PFSK-1 (cell line): Measurements from ENCODE around the gene RTN1.

Source experiments
- FOXP2 ChIP-seq: optimal IDR thresholded peaks from 2 replicates; pipeline ENCODE3; 2011; ENCODE audit warnings: borderline replicate concordance, control low read depth, inconsistent platforms; ENCODE audit not compliant: insufficient read depth; ENCODE audit errors: extremely low read length, extremely low read depth
- POLR2AphosphoS5 ChIP-seq: IDR thresholded peaks from 2 replicates; pipeline ENCODE4 v1.6.1; 2012; ENCODE audit warnings: low read depth, mild to moderate bottlenecking, control low read depth, low read length, moderate library complexity
- REST ChIP-seq, 2 experiments: IDR thresholded peaks; 2 replicates each; pipeline versions ENCODE4 v1.6.1 to v1.8.0; 2011 to 2012; ENCODE audit warnings: low read depth in 2 of 2, low read length in 2 of 2, control low read depth in 1 of 2, inconsistent platforms in 1 of 2, mild to moderate bottlenecking in 1 of 2, moderate library complexity in 1 of 2; ENCODE audit not compliant: insufficient read depth in 1 of 2
- SIN3A ChIP-seq: IDR thresholded peaks from 2 replicates; pipeline ENCODE4 v1.6.1; 2012; ENCODE audit warnings: mild to moderate bottlenecking, low read length, moderate library complexity, borderline replicate concordance; ENCODE audit not compliant: insufficient read depth
- TAF1 ChIP-seq: IDR thresholded peaks from 2 replicates; pipeline ENCODE4 v1.6.1; 2012; ENCODE audit warnings: low read length, control low read depth, borderline replicate concordance; ENCODE audit not compliant: insufficient read depth

Gene RTN1

GRCh38 chr14:59707778-59708561 is 162.6 kb downstream of the RTN1 start:
- TF ChIP-seq REST (IDR thresholded peaks at IDR 0.05; ENCODE audit: insufficient read depth in 1 of 2, low read depth in 2 of 2, low read length in 2 of 2) (no peak), FOXP2 (no peak), TAF1 (no peak), POLR2AphosphoS5 (no peak), SIN3A (no peak)

DNA sequence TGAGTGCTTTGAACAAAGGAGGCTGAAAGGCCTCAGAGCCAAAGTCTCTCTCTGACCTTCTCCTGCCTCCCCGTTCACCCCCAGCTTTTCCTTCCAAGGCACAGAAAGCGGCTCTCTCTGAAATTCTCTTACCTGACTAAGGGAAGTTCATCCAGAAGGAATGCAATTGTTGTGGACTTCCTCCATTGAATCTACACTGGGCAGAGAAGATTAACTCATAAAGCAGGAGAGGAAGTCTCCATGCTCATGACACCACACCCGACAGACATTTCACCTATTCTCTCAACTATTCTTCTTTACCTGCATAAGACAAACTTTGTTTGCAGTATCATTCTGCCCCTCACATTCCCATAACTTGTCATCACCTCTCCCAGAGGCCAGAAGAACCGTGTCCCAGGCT is 164.7 kb downstream of the RTN1 start:
- TF ChIP-seq REST (IDR thresholded peaks at IDR 0.05; ENCODE audit: insufficient read depth in 1 of 2, low read depth in 2 of 2, low read length in 2 of 2), result no peak
- TF ChIP-seq POLR2AphosphoS5, result no peak
- TF ChIP-seq FOXP2, result no peak
- no peak for TF ChIP-seq TAF1
- TF ChIP-seq SIN3A, result no peak

DNA sequence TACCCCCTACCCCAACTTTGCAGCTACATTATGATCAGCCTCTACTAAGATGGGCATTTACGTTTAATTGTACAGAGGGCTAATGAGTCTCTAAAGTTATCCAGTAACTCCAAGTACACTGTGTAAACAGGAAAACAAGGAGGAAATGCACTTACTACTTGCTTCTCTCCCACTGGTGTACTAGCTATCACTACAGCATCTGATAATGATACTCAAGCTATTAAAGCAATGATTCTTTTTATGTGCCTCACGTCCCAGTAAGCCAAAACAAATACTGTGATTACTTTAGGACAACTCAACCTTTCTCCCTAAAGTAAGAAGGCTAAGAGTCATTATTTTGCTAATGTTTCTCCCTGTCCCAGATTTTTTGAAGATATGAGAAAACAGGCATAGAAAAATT is 165.3 kb downstream of the RTN1 start:
- TF ChIP-seq REST (IDR thresholded peaks at IDR 0.05; ENCODE audit: insufficient read depth in 1 of 2, low read depth in 2 of 2, low read length in 2 of 2) (no peak), FOXP2 (no peak), SIN3A (no peak), POLR2AphosphoS5 (no peak), TAF1 (no peak)

GRCh38 chr14:59704054-59704645 is 166.4 kb downstream of the RTN1 start:
- TF ChIP-seq FOXP2 (no peak), TAF1 (no peak), SIN3A (no peak), REST (IDR thresholded peaks at IDR 0.05; ENCODE audit: insufficient read depth in 1 of 2, low read depth in 2 of 2, low read length in 2 of 2) (no peak), POLR2AphosphoS5 (no peak)
